LNCaP clone FGC (cell line): ENCODE results near the gene RAB12.

Experiments used
- DNase-seq: peaks from one replicate; pipeline ENCODE4 v3.0.0-alpha.2; 2011; ENCODE audit warnings: low read depth
- H3K4me3 ChIP-seq: 2 replicates; pipeline ENCODE4 v1.5.1; 2011; ENCODE audit warnings: mild to moderate bottlenecking, low read depth, low read length, control low read depth
- CTCF ChIP-seq: IDR thresholded peaks from 2 replicates; pipeline ENCODE4 v1.5.1; 2012; ENCODE audit warnings: mild to moderate bottlenecking; ENCODE audit not compliant: control insufficient read depth, insufficient read depth; ENCODE audit errors: extremely low read depth

Gene RAB12

DNA sequence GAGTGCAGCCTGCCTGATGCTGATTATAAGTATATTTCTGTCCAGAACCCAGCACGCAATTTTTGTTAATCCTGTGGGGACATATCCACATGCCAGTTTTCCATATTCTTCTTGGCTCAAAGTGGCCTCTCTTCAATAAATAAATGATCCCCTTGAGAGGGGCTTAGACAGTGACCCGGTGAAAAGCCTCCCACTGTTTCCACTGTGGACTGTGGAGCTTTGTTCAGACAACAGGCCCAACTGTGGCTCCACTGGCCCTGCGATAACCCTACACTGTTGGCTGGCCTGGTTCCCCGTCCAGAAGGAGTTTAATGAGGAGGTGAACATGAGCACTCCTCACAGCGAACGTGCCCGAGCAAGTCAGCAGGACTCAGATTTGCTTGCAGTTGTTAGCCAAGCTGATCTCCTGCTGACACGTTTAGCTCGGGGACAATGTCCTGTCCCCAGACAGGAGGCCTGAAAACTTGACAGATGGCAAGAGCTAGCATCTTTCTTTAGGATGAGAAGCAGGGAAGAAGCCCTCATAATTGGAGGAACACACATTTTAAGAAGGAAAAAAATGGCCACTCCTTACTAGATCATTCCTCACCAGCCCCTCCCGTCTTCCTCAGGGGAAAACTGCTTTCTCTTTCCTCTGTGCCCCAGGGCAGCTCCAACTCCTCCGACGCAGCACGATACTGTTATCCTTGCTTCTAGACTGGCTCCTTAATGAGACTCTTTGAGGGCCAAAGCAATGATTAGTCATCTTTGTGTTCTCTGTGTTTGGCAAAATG is 76.1 kb downstream of the RAB12 start:
- no peak overlapping the region for H3K4me3 ChIP-seq
- no peak for DNase-seq
- TF ChIP-seq CTCF, result no peak

DNA sequence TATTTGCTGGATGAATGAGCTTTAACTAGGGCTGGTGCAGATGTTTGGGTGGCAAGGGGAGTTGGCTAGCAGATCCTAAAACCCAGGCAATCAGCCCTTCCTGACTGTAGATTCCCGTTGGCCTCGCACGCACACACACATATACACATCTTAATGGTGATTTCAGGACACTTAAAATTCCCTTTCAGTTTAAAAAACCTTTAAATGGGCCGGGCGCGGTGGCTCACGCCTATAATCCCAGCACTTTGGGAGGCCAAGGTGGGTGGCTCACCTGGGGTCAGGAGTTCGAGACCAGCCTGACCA is 76.6 kb downstream of the RAB12 start:
- no peak for TF ChIP-seq CTCF

DNA sequence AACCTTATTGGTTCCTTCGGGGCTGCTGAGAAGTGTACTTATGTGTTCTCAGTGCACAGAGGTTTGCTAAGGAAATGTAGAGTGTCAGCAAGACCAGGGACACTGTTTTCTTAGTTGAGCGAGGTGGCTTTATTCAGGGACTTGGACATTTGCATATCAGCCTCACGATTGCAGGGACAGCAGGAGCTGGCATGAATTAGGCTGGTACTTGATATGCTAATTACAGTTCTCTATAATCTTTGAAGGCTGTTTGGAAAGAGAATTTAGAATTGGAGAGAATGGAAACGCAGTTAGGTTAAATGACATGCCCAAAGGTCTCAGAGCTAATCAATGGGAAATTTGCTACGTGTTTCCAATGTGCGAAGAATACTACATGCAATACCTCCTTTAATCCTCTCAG is 77.4 kb downstream of the RAB12 start:
- no peak for DNase-seq
- no peak overlapping the region for H3K4me3 ChIP-seq
- TF ChIP-seq CTCF, result no peak

More for the DNA sequence above, 76.6 kb downstream of the RAB12 start:
- H3K4me3 ChIP-seq, result no peak overlapping the region
- no peak for DNase-seq

GRCh38 chr18:8688216-8688800 is 79.1 kb downstream of the RAB12 start:
- DNase-seq, result no peak
- no peak overlapping the region for H3K4me3 ChIP-seq
- TF ChIP-seq CTCF, result no peak

GRCh38 chr18:8688816-8689215 is 79.6 kb downstream of the RAB12 start:
- TF ChIP-seq CTCF, result no peak
- H3K4me3 ChIP-seq, result no peak overlapping the region
- DNase-seq, result no peak
